Cardiac muscle cell (in vitro differentiated cells and primary cell): Measurements from ENCODE around the gene SECTM1. TPM values are rescaled to one million over a fixed set of nuclear protein-coding genes. Genes with fewer than 3 reads are reported as not detected.
"Not testable (repeated sequence)": the region's sequence is repeated elsewhere in the genome, so short reads cannot be mapped to it uniquely, and the experiment has no call there.

Source experiments
- DNase-seq, 2 donors: peaks; one replicate each; pipeline versions ENCODE4 v3.0.0 to v3.0.0-alpha.2; 2010 to 2017; ENCODE audit warnings: low read depth in 1 of 2, low spot score in 1 of 2
- H3K27ac ChIP-seq: fragments of 200-600 bp; sonication (generic); 2 replicates; pipeline ENCODE4 v1.5.1; 2016
- H3K27me3 ChIP-seq: fragments of 200-600 bp; sonication (generic); 2 replicates; pipeline ENCODE4 v1.6.0; 2016; ENCODE audit warnings: control low read depth
- H3K36me3 ChIP-seq: fragments of 200-600 bp; sonication (generic); 2 replicates; pipeline ENCODE4 v1.5.1; 2016; ENCODE audit warnings: control low read depth
- H3K4me1 ChIP-seq: fragments of 200-600 bp; sonication (generic); 2 replicates; pipeline ENCODE4 v1.8.1; 2017; ENCODE audit warnings: low read depth, mild to moderate bottlenecking, mixed run types
- H3K4me3 ChIP-seq: fragments of 200-600 bp; sonication (generic); 2 replicates; pipeline ENCODE4 v1.5.1; 2016; ENCODE audit warnings: mild to moderate bottlenecking
- H3K9me3 ChIP-seq: fragments of 200-600 bp; sonication (generic); 2 replicates; pipeline ENCODE4 v1.5.1; 2017; ENCODE audit warnings: low read depth, mild to moderate bottlenecking, control low read depth
- polyA plus RNA-seq: library from polyadenylated mRNA; unstranded; fragments of >200 nt; fragmentation: Nextera tagmentation; extraction: Ambion mirVana; gene quantifications from 2 replicates; pipeline ENCODE4 v1.2.1, GENCODE V29; 2016
- total RNA-seq: library from RNA; depleted of rRNA; stranded (reverse); fragments of >200 nt; gene quantifications from 2 replicates; pipeline ENCODE4 v1.2.3, GENCODE V29; 2016
- TF ChIP-seq, protein P1 (sequence below): IDR thresholded peaks from 2 replicates; pipeline ENCODE4 v1.5.1; 2012; ENCODE audit warnings: low read depth, mild to moderate bottlenecking, low read length

SECTM1 gene
- total and polyA plus RNA-seq, 2 experiments from 2014 or later: not detected

DNA sequence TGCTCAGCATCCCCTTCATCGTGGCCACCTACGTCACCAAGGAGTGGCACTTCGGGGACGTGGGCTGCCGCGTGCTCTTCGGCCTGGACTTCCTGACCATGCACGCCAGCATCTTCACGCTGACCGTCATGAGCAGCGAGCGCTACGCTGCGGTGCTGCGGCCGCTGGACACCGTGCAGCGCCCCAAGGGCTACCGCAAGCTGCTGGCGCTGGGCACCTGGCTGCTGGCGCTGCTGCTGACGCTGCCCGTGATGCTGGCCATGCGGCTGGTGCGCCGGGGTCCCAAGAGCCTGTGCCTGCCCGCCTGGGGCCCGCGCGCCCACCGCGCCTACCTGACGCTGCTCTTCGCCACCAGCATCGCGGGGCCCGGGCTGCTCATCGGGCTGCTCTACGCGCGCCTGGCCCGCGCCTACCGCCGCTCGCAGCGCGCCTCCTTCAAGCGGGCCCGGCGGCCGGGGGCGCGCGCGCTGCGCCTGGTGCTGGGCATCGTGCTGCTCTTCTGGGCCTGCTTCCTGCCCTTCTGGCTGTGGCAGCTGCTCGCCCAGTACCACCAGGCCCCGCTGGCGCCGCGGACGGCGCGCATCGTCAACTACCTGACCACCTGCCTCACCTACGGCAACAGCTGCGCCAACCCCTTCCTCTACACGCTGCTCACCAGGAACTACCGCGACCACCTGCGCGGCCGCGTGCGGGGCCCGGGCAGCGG is 41.2 kb upstream of the SECTM1 start:
- TF ChIP-seq, protein P1, sequence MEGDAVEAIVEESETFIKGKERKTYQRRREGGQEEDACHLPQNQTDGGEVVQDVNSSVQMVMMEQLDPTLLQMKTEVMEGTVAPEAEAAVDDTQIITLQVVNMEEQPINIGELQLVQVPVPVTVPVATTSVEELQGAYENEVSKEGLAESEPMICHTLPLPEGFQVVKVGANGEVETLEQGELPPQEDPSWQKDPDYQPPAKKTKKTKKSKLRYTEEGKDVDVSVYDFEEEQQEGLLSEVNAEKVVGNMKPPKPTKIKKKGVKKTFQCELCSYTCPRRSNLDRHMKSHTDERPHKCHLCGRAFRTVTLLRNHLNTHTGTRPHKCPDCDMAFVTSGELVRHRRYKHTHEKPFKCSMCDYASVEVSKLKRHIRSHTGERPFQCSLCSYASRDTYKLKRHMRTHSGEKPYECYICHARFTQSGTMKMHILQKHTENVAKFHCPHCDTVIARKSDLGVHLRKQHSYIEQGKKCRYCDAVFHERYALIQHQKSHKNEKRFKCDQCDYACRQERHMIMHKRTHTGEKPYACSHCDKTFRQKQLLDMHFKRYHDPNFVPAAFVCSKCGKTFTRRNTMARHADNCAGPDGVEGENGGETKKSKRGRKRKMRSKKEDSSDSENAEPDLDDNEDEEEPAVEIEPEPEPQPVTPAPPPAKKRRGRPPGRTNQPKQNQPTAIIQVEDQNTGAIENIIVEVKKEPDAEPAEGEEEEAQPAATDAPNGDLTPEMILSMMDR: no peak
- DNase-seq: no peak
- no peaks in the 10 kb centered on the region for H3K9me3 ChIP-seq
- no peak overlapping the region for H3K27ac ChIP-seq
- H3K36me3 ChIP-seq: no peaks in the 10 kb centered on the region
- H3K4me3 ChIP-seq: no peak overlapping the region
- H3K4me1 ChIP-seq: peaks cover 11% of the 10 kb centered on the region
- peaks cover 27% of the 10 kb centered on the region for H3K27me3 ChIP-seq

DNA sequence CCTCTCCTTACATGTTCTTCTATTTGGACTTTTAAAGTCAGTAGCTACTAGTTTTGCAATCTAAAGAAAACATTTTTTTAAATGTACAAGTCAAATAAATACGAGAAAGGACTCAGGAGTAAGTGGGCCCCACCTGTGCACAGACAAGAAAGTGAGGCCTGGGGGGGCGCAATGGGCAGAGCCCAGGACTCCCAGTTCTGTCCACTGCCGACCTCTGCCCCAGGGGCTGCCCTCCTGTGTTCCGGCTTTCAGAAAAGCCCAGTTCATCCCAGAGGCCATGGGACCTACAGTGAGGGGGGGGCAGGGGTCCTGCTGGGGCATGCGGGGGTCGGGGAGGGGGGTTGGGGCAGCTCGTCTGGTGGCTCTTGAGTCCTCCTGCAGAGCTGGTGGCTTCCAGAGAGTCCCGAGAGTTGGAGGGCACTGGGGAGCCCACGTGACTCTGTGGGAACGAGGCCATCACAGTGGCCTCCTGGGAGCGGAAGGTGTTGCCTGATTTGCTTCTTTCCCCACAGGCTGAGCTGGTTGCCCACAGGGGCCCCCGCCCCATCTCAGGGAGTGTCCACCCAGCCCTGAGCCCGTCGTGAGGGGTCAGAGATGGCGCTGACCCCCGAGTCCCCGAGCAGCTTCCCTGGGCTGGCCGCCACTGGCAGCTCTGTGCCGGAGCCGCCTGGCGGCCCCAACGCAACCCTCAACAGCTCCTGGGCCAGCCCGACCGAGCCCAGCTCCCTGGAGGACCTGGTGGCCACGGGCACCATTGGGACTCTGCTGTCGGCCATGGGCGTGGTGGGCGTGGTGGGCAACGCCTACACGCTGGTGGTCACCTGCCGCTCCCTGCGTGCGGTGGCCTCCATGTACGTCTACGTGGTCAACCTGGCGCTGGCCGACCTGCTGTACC is 40.4 kb upstream of the SECTM1 start:
- TF ChIP-seq, protein P1: no peak
- H3K4me1 ChIP-seq: peaks cover 11% of the 10 kb centered on the region
- DNase-seq: no peak
- no peaks in the 10 kb centered on the region for H3K36me3 ChIP-seq
- H3K27ac ChIP-seq: no peak overlapping the region
- H3K4me3 ChIP-seq: no peak overlapping the region
- peaks cover 23% of the 10 kb centered on the region for H3K27me3 ChIP-seq
- no peaks in the 10 kb centered on the region for H3K9me3 ChIP-seq

DNA sequence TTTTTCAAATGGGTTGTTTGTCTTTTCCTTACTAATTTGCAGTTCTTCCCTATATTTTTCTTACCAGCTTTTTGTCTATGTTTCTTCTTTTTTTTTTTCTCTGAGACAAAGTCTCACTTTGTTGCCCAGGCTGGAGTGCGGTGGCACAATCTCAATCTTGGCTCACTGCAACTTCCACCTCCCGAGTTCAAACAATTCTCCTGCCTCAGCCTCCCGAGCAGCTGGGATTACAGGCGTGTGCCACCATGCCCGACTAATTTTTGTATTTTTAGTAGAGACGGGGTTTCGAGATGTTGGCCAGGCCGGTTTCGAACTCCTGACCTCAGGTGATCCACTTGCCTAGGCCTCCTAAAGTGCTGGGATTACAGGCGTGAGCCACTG is 39.5 kb upstream of the SECTM1 start:
- H3K36me3 ChIP-seq, H3K9me3 ChIP-seq, H3K27ac ChIP-seq, DNase-seq, H3K4me3 ChIP-seq: not testable (repeated sequence)
- Histone ChIP-seq H3K4me1 (peaks cover 11% of the 10 kb centered on the region), H3K27me3 (peaks cover 21% of the 10 kb centered on the region)

DNA sequence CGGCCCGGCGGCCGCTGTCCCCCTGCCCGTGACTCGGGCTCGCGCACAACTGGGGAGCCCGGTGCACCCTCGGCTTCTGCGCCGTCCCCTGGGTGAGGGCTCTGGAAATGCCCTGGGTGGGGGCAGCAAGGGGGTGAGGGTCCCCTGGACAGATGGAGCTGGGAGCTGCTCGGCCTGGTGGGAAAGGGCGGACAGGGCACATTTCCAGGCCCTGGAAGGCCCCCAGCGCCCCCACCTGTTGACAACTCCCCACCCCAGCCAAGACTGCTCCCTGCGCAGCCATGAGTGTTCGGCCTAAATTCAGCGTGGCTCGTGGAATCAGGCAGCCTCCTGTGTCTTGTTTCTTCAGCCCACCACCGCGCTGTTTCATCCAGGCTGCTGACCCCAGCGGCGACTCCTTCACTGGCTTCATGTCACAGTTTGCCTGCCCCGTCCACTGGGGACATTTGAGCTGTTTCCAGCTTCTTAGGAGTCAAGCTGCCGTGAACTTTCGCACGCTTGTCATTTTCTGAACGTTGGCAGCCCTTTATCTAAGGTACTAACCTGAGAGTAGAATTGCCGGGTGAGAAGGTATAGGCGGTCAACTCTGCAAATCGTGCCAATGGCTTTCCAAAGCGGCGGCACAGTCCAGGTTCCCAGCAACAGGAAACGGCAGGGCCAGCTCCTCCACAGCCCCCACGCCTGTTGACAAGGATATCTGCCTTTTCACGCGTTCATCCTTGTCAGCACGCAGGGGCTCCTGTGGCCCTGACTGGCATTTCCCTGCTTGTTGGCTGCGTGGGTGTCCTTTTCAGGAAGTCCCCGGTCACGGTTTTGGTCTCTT is 38.9 kb upstream of the SECTM1 start:
- H3K4me1 ChIP-seq: peaks cover 11% of the 10 kb centered on the region
- H3K36me3 ChIP-seq: no peaks in the 10 kb centered on the region
- peaks cover 21% of the 10 kb centered on the region for H3K27me3 ChIP-seq
- H3K27ac ChIP-seq: no peak overlapping the region
- H3K9me3 ChIP-seq: no peaks in the 10 kb centered on the region
- peak in 1 of 2 donors; percentile 30 for DNase-seq
- H3K4me3 ChIP-seq: peak overlapping the region; percentile 29
- TF ChIP-seq, protein P1: no peak

DNA sequence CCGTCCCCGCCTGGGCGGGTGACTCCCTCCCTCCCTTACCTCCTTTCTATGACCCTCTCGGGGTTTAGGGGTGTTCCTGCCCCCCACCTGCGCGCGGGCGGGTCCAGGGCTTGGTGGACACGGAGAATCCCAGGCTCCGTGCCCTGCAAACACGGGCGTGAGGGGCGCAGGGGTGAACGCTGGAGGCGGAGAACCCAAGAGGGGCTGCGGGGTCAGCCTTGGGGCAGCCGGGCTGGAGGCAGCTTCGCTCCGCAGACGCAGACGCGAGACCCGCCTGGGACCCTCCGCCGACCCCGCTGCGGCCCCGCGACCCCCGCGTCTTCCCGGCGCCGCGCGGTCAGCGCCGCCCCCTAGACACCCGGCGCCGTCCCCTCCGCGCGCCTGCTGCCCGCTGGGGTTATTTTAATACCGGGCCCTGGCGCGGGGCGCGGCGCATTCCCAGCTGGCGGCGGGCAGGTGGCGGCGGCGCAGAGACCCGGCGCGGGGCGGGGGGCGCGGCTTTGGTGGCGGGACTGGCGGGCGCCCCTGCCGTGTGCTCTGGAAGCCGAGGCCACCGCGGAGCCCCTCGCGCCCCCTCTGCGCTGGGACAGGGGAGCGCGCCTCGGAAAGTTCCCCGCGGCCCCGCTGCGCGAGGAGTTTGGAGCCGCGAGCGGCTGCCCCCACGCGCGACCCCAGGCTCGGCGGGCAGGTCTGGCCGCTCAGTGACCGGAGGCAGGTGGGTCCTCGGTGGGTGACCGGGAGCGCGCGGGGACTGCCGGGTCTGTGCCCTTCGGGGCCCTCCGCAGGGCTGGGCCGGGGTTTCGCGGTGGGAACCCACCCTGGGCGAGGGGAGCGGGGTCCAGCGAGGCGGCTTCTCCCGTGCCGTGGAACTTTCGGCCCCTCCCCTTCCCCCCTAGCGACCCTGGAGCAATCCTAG is 38.0 kb upstream of the SECTM1 start, which contains the start of gene UTS2R:
Gene UTS2R, plus strand, starts transcription at position 433 of the 916 bp plus-strand sequence. CDS start 2,560 bp downstream, outside the sequence.
- peaks cover 11% of the 10 kb centered on the region for H3K4me1 ChIP-seq
- no peaks in the 10 kb centered on the region for H3K36me3 ChIP-seq
- H3K27me3 ChIP-seq: peaks cover 21% of the 10 kb centered on the region
- H3K27ac ChIP-seq: no peak within 1 kb of the TSS
- H3K9me3 ChIP-seq: no peaks in the 10 kb centered on the region
- H3K4me3 ChIP-seq: peak within 1 kb of the TSS; percentile 29
- TF ChIP-seq, protein P1: no peak
- peak in 1 of 2 donors; percentile 73 for DNase-seq
